GM12873 (cell line): Measurements from ENCODE around the gene DPP8.

Experiments
- CTCF ChIP-seq: IDR thresholded peaks from 2 replicates; pipeline ENCODE4 v1.5.1; 2012; ENCODE audit warnings: low read depth, mild to moderate bottlenecking, moderate library complexity, low read length, control low read depth; ENCODE audit not compliant: insufficient read depth; ENCODE audit errors: missing control alignments

The DPP8 gene

GRCh38 chr15:65551183-65551582, 33.7 kb upstream of the DPP8 start:
- no peak for TF ChIP-seq CTCF

- TF ChIP-seq CTCF: no peak
These were observed 33.2 kb upstream of the DPP8 start for GRCh38 chr15:65550681-65551098.

GRCh38 chr15:65547841-65548240, 30.4 kb upstream of the DPP8 start:
- TF ChIP-seq CTCF: no peak

GRCh38 chr15:65541231-65541820, 23.8 kb upstream of the DPP8 start:
- no peak for TF ChIP-seq CTCF

DNA sequence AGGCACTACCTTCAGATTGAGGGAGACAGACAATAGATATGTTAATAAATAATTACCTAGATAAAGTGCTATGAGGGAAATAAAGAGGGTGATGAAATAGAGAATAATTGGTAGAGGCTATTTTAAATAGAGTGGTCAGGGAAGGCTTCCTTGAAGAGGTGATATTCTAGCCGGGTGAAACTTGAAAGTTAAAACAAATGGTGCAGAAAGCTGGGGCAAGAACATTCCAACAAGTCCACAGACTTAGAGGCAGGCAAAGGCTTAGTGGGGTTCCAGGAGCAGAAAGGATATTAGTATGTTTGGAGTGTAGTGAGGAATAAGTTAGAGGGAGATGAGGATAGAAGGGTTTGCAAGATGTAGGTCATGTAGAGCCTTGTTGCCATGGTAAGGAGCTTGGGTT, 22.8 kb upstream of the DPP8 start:
- no peak for TF ChIP-seq CTCF

DNA sequence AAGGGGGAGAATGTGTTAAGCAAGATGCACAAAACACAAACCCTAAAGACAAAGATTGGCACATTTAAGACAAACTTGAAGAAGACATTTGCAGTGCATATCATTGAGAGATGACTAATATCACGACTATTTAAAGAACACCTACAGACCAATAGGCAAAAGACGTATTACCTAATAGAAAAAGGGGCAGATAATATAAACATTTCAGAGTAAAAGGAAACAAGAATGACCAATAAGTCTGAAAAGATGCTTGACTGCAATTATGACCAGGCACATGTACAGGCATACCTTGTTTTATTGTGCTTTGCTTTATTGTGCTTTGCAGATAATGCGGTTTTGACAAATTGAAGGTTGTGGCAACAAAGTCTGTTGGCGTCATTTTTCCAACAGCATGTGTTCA, 17.7 kb upstream of the DPP8 start:
- no peak for TF ChIP-seq CTCF

- TF ChIP-seq CTCF: no peak
These were observed 15.7 kb upstream of the DPP8 start for GRCh38 chr15:65533057-65533756.
